HG02588 (cell line): ENCODE data around the gene TEKT5.
"Not testable (repeated sequence)": the region's sequence is repeated elsewhere in the genome, so short reads cannot be mapped to it uniquely, and the experiment has no call there.

Source experiments
- ATAC-seq: cut with Tn5 transposase; IDR thresholded peaks from one replicate; pipeline ENCODE4 v1.9.1; 2021; ENCODE audit warnings: mild to moderate bottlenecking, moderate library complexity; ENCODE audit not compliant: unreplicated experiment

TEKT5 gene

DNA sequence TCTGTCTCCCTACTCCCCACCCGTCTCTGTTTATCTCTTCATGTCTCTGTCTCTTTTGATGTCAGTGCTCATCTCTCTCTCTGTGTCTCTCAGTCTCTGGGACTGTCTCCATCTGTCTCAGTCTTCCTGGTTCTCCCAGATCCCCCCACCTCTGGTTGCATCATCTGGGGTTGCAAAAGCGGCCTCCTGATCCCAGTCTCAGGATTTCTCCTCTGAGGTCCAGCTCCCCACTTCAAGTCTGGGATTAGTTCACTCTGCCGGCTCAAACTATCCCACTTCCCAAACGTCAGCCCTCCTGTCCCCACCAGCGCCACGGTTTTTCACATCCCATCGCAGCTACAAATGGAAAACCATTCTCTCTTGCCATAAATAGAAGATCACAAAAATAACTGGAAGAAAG, 9.0 kb downstream of the TEKT5 start:
- no peak for ATAC-seq

DNA sequence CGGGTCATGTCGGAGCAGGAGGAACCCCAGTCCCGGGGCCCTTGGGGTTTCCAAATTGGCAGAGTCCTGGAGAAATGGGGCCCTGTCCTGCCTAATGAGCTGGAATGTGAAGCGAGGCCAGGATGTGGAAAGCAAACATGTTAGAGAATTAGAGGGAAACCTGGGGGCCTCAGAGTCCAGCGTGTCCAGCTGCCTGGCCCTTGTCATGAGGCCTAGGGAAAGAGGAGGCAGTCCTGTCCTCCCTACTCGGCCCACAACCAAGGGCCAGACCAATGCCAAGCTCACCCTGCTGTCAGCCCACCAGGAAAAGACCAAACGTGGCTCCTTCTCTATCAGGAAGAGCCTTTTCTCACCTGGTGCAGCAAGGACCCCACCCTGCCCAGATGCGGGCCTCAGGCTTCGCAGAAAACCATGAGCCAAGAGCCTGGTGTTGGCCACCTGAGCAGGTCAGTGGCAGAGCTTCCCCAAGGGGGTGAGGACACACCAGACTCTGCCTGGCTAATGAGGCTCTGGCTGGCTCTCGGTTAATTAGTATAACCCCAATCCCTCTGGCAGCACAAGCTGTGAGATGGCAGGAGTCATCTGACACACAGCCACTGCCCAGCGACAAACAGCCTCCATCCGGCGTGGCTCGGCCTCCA, 10.1 kb downstream of the TEKT5 start:
- no peak for ATAC-seq

GRCh38 chr16:10683170-10683569, 11.6 kb downstream of the TEKT5 start:
- ATAC-seq: no peak

DNA sequence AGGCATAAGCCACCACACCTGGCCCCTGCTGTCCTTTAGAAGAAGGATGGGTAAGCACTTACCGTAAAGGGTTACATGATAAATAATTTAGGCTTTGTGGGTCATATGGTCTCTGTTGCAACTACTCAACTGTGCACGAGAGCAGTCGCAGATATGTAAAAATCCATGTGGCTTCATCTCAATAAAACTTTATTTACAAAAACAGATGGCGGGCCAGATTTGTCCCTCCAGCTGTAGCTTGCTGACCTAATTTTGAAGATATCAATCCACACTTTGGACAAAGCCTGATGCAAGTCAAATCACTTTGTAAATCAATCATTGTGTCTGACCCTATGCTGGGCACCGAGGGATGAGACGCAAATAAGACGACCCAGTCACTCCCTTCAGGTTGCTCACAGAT, 12.1 kb downstream of the TEKT5 start:
- no peak for ATAC-seq

DNA sequence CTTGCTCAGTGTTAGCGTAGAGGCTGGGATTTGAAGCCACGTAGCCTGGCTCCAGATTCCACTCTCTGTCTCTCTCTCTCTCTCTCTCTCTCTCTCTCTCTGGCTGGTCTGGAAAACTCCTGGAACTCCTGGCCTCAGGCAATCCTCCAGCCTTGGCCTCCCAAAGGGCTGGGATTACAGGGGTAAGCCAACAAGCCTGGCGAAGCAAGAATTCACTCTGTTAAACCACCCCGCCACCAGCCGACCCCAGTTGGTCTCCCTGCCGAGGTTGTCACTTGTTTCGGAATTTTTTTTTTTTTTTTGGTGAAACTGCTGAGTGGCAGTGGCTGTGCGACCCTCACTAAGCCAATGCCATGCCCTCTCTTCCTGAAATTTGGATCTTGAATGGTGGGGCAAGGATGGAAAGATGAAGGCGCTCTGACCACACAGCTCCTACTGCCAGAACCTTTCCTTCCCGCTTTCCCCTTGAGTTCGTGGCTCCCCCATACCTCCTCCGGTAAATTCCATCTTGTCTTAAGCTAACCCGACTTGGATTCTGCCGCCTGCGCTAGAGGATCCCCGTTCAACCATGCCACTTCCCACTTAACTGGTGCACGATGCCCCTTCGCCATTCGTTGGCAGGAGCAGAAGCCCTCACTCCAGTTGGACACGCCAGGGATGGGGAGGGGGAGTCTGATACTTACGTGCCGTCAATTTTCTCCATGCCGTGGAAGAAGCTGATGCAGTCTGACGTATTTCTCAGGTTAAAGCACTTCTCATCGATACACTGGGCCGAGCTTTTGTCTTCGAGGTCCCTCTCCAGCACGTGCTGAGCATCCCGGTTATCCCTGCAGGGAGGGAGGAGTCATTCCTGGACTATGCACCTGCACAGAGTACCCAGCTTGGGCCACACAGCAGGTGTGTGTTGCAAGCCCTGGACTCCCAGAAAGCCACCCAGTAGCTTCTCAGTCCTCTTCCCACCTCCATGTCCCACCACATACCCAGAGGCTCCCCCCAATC, 13.1 kb downstream of the TEKT5 start:
- ATAC-seq: no peak

GRCh38 chr16:10679921-10680320, 14.8 kb downstream of the TEKT5 start:
- ATAC-seq: no peak

DNA sequence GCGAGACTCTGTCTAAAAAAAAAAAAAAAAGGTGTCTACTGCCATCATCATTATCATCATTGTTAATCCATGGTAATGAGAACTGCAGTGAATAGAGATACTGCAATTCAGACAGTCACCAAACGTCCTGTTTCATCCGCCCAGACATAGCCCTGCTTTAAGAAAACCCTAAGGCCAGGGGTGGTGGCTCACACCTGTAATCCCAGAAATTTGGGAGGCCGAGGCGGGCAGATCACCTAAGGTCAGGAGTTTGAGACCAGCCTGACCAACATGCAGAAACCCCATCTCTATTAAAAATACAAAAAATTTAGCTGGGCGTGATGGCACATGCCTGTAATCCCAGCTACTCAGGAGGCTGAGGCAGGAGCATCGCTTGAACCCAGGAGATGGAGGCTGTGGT, 15.3 kb downstream of the TEKT5 start:
- not testable (repeated sequence) for ATAC-seq

DNA sequence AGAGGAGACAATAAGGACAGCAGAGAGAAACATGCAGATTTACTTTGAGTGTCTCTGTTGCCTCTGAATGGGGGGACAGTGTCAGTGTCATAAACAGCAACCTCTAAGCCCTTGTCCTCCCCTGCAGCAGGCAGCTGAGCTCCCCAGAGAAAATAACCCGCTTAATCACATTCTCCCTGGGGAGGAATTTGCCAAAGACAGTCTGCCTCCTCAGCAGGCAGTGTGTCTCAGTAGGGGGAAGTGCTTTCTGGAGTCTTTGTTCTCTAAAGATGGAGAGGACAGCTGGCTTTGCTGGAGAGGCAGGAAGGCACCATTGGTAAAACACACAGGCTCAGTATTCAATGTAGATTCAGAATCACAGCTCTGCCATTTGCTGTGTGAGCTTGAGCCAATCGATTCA, 16.1 kb downstream of the TEKT5 start:
- ATAC-seq: no peak

GRCh38 chr16:10676284-10676683, 18.4 kb downstream of the TEKT5 start:
- no peak for ATAC-seq

DNA sequence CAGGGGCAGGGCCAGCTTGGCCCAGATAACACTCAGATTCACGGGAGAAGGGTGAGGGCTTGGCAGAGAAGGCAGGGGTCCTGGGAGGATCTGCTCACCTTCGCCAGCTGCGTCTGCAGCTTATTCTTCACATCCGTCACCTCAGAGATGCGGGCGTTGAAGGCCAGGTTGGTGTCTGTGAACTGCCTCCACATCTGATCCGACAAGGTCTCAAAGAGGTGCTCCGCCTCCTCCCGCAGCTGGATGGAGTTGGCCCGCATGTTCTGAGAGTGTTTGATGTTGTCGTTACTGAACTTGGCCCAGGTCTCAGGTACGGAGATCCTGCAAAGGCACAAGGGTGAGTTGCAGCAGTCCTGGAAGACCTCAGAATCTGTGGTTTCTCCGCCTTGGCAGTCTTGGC, 18.9 kb downstream of the TEKT5 start:
- ATAC-seq: no peak

DNA sequence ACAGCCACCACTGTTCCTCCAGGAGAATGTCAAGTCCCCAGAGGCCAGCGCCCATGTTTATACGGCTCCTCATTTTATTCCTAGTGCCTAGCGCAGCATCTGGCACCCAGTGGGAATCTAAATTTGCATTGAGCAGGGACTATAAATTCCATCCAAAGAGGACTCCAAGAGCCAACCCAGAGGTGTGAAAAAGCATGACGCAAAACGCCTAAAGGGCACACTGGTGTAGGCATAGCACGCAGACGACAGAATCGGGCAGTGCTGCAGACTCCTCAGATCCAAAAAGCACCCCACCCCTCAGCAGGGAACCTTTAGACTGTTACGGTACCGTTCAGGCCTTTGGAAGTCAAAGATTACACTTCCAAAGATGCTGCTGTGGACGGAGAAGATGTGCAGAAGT, 19.5 kb downstream of the TEKT5 start:
- no peak for ATAC-seq

GRCh38 chr16:10671729-10672128, 23.0 kb downstream of the TEKT5 start:
- no peak for ATAC-seq

GRCh38 chr16:10669791-10670190, 24.9 kb downstream of the TEKT5 start:
- no peak for ATAC-seq

DNA sequence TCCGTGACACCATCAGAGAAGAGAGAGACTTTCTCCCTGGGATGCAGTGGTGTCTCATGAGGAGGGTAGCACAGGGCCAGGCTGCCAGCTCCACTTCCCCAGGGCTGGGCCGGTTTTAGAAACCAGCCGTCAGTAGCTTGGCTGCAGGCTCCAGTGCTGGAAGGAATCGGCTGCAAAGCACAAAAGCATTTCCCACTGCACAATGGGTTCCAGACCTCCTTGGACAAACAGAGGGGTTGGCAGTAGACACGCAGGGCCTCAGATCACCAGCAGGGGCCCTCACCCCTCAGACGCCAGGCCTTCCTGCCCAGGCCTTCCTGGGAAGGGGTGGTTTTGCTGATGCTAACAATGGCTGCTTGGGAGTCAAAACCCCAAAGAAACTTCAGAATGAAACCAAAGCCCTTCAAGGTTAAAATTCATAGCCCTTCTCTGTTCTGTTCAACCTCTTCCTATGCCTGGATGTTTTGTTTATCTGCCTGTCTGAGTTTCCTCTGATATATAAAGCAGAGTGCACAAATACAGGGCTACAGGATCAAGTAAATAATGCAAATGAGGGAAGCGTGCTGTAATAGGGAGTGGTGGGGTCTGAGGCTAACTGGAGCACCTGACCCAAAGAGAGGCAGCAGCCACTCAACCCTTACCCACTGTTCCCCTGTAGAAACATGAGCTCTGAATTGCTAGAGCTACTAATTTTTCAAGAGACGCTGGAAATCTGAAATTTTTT, 26.2 kb downstream of the TEKT5 start:
- no peak for ATAC-seq

GRCh38 chr16:10667239-10667638, 27.5 kb downstream of the TEKT5 start:
- no peak for ATAC-seq

GRCh38 chr16:10666291-10666690, 28.4 kb downstream of the TEKT5 start:
- ATAC-seq: no peak

DNA sequence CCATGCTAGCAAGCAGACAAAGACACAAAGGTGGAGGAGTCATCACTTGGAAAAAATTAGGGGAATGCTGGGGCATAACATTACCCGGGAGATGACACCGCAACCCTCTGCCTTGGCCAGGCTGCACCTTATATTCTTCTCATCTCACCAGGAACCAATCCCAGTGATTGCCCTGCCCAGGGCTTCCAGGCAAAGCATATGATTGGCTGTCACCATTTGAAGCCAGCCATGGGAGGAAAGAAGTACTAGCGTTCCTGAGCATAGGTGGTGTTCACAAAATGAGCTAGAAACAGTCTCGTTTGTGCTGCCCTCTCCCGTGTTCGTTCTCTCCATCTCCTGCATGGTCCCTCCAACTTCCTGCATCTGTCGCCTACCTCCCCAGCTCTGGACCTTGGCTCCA, 29.6 kb downstream of the TEKT5 start:
- ATAC-seq: no peak

- no peak for ATAC-seq
Observed at GRCh38 chr16:10664720-10665126, 30.0 kb downstream of the TEKT5 start.

GRCh38 chr16:10663744-10664143, 31.0 kb downstream of the TEKT5 start:
- ATAC-seq: no peak

GRCh38 chr16:10663146-10663545, 31.6 kb downstream of the TEKT5 start:
- ATAC-seq: no peak

DNA sequence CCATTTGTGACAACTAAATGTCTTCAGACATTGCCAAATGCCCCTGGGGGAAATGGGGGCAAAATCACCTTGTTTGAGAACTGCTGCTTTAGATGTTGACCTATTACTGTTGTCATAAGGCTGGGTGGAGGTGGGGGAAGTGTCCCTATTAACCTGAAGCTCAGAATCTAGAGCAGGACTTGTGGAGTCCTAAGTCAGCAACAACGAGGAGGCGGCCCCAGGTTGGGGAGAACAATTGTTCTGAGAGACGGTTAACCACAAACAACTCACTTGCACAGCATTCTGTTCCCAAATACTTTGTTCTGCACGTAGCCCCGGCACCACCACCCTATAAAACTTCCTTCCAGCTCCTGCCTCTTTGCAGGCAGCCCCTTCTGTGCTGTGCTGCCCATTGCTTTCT, 32.5 kb downstream of the TEKT5 start:
- ATAC-seq: no peak

DNA sequence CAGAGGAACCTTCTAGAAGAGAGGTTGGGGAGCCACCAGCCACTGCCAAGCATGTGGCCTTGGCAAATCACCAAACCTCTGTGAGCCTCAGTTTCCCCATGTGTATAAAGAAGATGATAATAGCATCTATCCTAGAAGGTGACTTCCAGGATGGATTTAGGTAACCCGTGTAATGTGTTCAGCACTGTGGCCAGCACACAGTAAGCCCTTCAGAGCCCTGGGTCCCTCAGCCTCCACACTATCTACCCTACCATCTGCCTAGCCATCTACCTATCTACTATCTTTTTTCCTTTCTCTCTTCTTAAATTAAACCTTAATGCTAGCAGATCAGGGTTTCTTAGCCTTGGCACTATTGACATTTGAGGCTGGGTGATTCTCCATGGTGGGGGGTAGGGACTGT, 33.0 kb downstream of the TEKT5 start:
- ATAC-seq: no peak
